Activated CD4-positive, alpha-beta T cell treated with anti-CD3 and anti-CD28 coated beads, Interleukin-2, amount 10 ng/mL, durations not matched to agents 24 days and 14 days (primary cell): ENCODE data around the gene CASR. TPM values are rescaled to one million over a fixed set of nuclear protein-coding genes. Genes with fewer than 3 reads are reported as not detected.

Experiments used
- DNase-seq: peaks from one replicate; pipeline ENCODE4 v3.0.0; 2022
- H3K27ac Mint-ChIP-seq: one replicate; pipeline ENCODE4 v1.8.0; 2022; ENCODE audit warnings: mild to moderate bottlenecking, mixed read lengths
- H3K27me3 Mint-ChIP-seq: one replicate; pipeline ENCODE4 v1.8.0; 2022; ENCODE audit warnings: mixed read lengths
- H3K36me3 Mint-ChIP-seq: one replicate; pipeline ENCODE4 v1.8.0; 2022; ENCODE audit warnings: low read depth, mild to moderate bottlenecking, mixed read lengths
- H3K4me1 Mint-ChIP-seq: one replicate; pipeline ENCODE4 v1.8.0; 2021; ENCODE audit warnings: mixed read lengths
- H3K4me3 Mint-ChIP-seq: one replicate; pipeline ENCODE4 v1.8.0; 2022; ENCODE audit warnings: mild to moderate bottlenecking, moderate library complexity, mixed read lengths
- H3K9me3 Mint-ChIP-seq: one replicate; pipeline ENCODE4 v1.8.0; 2021; ENCODE audit warnings: mixed read lengths
- intact Hi-C: fragments of 100-400 bp; cut with micrococcal nuclease; formaldehyde crosslinking; loops from one replicate; pipeline ENCODE4 v1.15.1; 2023
- total RNA-seq: library from RNA; stranded (reverse); gene quantifications from 2 replicates; pipeline ENCODE4 v1.2.3, GENCODE V29; 2022

The CASR gene
- total RNA-seq, 1 donor from 2014 or later: not detected

DNA sequence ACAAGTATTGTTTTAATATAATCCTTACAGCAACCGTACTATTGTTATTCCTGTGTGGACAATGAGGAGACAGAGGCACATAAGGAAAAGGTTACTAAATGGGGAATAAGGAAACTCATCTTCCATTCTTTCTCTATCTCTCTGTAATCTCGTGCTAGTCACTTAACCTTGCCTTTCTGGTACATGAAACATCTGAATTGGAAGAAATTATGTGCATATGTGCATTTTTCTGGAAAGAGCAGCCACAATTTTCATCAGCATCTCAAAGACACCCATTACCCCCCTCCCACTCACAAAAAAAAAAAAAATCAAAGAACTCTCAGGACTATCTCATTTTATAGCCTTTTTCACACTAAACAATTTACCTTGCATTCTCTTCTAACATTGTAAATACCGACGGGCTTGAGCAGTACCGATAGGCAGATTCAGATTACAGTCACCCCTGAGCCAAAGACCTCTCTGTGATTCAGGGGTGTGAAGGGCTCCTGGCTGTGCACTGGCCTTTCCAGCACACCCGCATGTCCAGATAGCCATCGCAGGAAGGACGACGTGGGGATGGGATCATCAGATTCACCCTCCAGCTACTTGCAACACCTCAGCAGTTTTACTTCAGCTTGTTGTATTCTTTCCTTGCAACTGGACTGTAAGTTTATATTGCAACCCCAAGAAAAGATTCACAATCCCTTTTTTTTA is 48.1 kb downstream of the CASR start:
- Mint-ChIP-seq H3K9me3 (no peaks in the 10 kb centered on the region), H3K4me3 (no peak overlapping the region), H3K36me3 (no peaks in the 10 kb centered on the region), H3K27ac (no peak overlapping the region), H3K27me3 (peaks cover 3% of the 10 kb centered on the region), H3K4me1 (peaks cover 16% of the 10 kb centered on the region)
- intact Hi-C loops: no loop called here
- DNase-seq: no peak

DNA sequence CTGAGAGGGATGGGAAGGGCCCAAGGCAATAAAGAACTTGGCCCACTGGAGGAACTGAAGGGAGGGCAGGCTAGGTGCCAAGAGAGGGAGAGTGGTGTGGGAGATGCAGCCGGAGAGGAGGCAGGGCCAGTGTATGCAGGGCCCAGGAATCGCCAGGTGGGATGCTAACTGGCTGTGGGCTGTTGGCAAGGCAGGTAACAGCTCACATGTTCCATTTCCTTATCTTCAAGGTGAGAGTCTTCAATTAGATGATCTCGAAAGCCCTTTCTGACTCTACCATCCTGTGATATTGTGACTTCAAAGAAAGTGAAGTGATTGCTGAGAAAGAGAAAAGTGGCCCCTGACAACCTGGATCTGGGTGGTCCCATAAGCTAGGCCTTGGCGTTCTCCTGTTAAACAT is 49.0 kb downstream of the CASR start:
- no peaks in the 10 kb centered on the region for H3K9me3 Mint-ChIP-seq

DNA sequence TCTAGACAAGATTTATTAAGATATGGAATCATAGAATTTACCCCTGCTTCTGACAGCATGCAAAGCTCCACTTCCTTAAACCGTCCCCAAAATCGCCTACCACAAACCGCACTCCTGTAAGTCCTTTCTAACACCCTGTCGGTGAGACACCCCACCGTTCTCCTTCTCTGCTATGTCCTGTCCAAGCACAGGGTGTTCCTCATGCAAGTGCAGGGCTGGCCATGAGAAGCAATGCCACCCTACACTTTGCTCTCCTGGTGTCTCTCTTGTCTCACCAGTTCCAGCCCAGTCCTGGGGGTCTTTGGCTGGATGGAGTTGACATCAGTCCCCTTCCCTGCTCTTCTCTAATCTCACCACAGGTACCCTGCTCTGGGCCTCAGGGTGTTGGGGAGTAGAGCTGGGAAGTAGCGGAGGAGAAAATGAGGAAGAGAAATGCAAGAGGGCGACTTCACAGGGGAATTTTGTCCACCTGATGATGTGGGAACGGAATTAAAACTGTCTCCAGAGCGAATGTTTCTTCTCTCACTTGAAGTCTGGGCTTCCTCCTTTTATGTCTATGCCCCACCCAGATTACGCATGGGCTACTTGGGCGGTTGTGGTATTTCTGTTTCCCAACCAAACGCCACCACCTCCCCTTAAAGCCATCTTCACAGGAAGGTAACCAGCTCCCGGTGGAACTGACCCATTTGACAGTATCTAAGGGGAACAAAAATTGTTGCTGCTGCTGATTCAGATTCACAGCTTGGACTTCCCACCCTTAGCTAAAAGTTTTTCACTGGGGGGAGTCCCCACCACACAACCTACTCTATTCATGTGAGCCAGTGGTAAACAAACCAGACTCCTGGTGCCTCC is 49.9 kb downstream of the CASR start:
- DNase-seq: no peak
- Mint-ChIP-seq H3K36me3 (no peaks in the 10 kb centered on the region), H3K9me3 (no peaks in the 10 kb centered on the region), H3K4me1 (peaks cover 16% of the 10 kb centered on the region), H3K27ac (no peak overlapping the region), H3K4me3 (peak overlapping the region; percentile 3), H3K27me3 (peaks cover 3% of the 10 kb centered on the region)
- intact Hi-C loops: no loop called here

More for the DNA sequence above, 49.0 kb downstream of the CASR start:
- H3K36me3 Mint-ChIP-seq: no peaks in the 10 kb centered on the region
- H3K27ac Mint-ChIP-seq: no peak overlapping the region
- peaks cover 3% of the 10 kb centered on the region for H3K27me3 Mint-ChIP-seq
- intact Hi-C loops: no loop called here
- H3K4me1 Mint-ChIP-seq: peaks cover 16% of the 10 kb centered on the region
- no peak overlapping the region for H3K4me3 Mint-ChIP-seq
- DNase-seq: no peak

DNA sequence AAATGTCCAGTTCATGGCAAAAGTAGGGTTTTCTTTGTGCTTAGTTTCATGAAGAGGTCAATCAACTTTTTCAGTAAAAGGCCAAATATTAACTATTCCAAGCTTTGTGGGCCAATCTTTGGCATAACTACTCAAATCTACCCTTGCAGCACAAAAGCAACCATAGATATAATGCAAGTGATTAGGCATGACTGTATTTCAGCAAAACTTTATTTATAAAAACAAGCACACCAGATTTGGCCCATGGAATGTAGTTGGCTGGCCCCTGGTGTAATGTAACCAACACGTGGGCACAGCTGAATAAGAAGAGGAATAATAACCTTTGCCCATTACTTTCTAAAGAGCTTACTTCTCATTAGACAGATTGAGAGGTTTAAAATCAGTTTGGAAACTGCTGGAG is 50.6 kb downstream of the CASR start:
- Mint-ChIP-seq H3K4me1 (peaks cover 16% of the 10 kb centered on the region), H3K4me3 (no peak overlapping the region), H3K36me3 (no peaks in the 10 kb centered on the region), H3K9me3 (no peaks in the 10 kb centered on the region), H3K27ac (no peak overlapping the region), H3K27me3 (peaks cover 3% of the 10 kb centered on the region)
- DNase-seq: no peak
- intact Hi-C loops: no loop called here

DNA sequence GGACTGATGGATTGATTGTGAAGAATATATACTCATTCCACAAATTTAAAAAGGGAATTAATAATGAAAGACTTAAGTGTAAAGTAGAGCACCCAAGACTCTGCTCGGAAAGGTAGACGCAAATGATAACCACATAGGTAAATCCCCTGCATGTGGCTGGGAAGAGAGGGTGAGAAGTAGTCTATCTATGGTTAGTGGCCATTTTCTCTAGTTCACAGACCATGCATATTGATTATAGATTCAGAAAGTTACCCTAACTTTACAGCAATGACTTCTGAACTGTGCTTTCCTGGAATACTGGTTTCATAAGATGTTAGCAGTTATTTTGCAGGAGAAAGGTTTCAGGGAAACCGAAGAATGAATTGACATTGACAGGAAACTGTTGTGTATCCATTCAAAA is 51.7 kb downstream of the CASR start:
- Mint-ChIP-seq H3K4me3 (no peak overlapping the region), H3K9me3 (peaks cover 4% of the 10 kb centered on the region), H3K27ac (no peak overlapping the region), H3K27me3 (peaks cover 5% of the 10 kb centered on the region), H3K36me3 (no peaks in the 10 kb centered on the region), H3K4me1 (peaks cover 16% of the 10 kb centered on the region)
- no peak for DNase-seq
- intact Hi-C loops: no loop called here

DNA sequence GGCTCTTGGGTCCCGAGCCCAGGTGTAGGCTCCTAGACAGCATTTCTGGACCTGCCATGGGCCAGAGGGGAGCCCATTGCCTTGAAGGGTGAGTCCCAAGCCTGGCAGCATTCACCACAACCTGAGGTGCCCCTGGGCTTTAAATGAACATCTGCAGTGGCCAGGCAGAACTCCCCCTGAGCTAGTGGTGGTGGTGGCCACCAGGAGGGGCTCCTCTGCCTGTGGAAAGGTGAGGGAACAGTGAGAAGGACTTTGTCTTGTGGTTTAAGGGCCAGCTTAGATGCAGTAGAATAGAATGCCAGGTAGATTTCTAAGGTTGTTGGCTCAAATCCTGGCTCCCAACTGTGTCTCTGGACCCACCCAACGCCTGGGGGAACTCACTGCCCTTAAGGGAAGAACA is 55.6 kb downstream of the CASR start:
- DNase-seq: no peak
- H3K27me3 Mint-ChIP-seq: peaks cover 37% of the 10 kb centered on the region
- intact Hi-C loops: no loop called here
- no peaks in the 10 kb centered on the region for H3K4me1 Mint-ChIP-seq
- H3K27ac Mint-ChIP-seq: no peak overlapping the region
- no peaks in the 10 kb centered on the region for H3K36me3 Mint-ChIP-seq
- peaks cover 12% of the 10 kb centered on the region for H3K9me3 Mint-ChIP-seq
- no peak overlapping the region for H3K4me3 Mint-ChIP-seq

DNA sequence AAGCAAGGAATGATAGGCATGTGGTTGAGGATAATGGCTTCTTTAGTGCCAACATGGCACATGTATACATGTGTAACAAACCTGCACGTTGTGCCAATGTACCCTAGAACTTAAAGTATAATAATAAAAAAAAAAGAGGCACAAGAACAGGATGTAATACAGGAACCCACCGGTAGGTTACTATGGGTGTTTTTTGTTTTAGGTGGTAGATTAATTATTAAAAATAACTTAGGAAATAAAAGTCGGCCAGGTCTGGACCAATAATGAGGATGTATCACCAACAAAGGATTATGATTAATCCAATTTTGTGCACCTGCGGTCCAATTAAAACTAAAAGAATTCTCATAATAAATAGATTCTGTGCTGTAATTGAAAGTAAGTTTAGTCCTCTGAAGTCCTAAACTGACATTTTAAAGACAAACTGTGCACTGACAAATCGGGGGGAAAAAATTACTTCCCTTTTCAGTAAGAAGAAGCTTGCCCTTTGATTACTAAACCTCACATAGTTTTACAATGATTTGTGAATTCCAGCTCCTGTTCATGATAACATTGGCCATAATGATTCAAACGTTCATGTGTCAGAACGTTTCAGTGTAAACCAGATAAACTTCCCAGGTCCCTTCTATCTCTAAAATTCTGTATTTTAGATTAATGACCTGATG is 62.2 kb downstream of the CASR start:
- Mint-ChIP-seq H3K4me3 (peak overlapping the region; percentile 66), H3K9me3 (peaks cover 7% of the 10 kb centered on the region), H3K36me3 (no peaks in the 10 kb centered on the region), H3K27me3 (peaks cover 38% of the 10 kb centered on the region), H3K4me1 (peaks cover 8% of the 10 kb centered on the region), H3K27ac (peak overlapping the region; percentile 13)
- intact Hi-C loops: no loop called here
- DNase-seq: no peak

DNA sequence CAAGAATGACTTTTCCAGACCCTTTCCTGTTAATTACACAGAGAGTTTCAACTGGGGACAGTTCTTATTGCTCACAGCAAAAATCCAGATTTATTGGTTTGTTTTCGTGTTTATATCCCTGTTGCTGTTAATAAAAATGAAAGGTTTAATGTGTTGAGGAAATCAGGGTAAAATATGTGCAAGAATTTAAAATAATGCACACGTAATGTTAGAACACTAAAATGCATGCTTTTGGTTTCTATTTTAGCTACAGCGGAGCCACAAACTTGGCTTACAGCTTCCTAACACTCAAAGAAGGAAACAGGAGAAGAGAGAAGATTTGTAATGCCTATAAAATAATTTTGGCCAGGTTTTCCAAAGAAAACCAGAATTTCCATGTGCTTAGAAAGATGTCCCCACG is 62.7 kb downstream of the CASR start:
- peak overlapping the region; percentile 66 for H3K4me3 Mint-ChIP-seq
- peaks cover 33% of the 10 kb centered on the region for H3K27me3 Mint-ChIP-seq
- H3K27ac Mint-ChIP-seq: peak overlapping the region; percentile 13
- intact Hi-C loops: no loop called here
- peaks cover 7% of the 10 kb centered on the region for H3K9me3 Mint-ChIP-seq
- H3K4me1 Mint-ChIP-seq: peaks cover 8% of the 10 kb centered on the region
- DNase-seq: no peak
- H3K36me3 Mint-ChIP-seq: no peaks in the 10 kb centered on the region

DNA sequence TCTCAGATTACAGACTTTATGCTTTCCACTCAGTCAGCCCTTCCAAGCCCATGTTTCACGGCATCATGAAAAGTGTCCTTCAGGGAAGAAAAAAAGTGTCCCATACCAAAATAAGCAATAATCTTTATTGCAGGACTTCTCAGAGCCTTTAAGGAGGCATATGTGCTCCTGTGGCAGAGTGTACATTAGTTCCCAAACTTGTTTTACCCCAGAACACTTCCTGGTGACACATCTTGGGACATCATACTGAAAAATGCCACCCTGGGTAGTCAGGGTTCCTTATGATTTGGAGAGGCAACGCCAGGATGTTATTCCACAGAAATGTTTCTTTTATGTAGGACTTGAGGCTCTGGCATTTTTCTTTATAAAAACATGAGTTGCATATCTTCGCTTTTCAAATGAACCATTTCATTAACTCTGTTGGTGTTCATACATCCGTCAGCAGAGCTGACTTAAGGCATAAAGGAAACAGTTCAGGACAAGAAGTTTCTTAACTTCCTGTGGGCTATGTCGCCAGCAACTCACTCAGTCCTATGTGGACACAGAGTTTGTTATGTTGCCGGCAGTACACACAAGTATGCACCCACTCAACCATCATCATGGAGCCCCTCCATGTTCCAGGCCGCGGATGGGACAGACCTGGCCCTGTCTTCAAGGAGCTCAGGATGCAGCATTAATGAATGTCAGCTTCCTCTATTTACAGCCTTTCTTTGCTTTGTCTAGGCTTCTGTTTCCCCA is 63.8 kb downstream of the CASR start:
- Mint-ChIP-seq H3K27me3 (peaks cover 23% of the 10 kb centered on the region), H3K4me3 (no peak overlapping the region), H3K36me3 (no peaks in the 10 kb centered on the region), H3K9me3 (peaks cover 4% of the 10 kb centered on the region), H3K27ac (no peak overlapping the region), H3K4me1 (peaks cover 8% of the 10 kb centered on the region)
- intact Hi-C loops: no loop called here
- DNase-seq: no peak

DNA sequence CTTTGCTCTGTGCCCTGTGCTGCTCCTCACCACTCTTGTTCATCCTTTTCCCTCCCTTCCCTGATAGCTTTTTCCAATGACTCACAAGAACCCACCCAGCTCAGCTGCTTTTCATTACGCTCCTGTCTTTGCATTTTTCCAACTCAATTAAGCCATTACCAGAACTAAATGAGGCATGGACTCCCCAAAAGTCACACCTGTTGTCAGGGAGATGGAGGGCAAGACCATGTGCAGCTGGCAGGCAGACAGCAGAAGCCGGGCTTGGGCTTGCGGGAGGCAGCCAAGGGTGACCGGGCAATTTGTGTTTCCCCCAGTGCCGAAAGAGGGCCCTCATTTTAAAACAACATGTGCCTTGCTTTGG is 64.3 kb downstream of the CASR start:
- intact Hi-C loops: no loop called here
- Mint-ChIP-seq H3K9me3 (peaks cover 2% of the 10 kb centered on the region), H3K27ac (no peak overlapping the region), H3K27me3 (peaks cover 19% of the 10 kb centered on the region), H3K4me3 (no peak overlapping the region), H3K36me3 (no peaks in the 10 kb centered on the region), H3K4me1 (peaks cover 8% of the 10 kb centered on the region)
- no peak for DNase-seq

DNA sequence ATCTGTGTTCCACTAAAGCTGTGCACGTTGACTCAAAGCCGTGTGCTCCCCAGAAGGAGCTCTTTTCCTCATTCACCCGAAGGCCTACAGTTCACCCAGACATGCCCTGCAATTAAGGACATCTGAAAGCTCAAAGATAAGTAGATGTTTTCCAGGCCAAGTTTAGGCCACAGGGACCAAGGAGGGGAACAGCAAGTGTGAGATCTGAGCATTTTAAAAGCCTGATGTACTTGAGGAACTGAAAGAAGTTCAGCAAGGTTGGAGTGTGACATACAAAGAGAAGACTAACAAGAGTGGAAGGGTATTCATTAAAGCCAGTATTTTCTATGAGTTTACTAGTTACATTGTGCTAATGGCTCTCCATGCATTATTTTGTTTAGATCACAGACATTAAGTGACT is 68.0 kb downstream of the CASR start:
- Mint-ChIP-seq H3K9me3 (no peaks in the 10 kb centered on the region), H3K36me3 (no peaks in the 10 kb centered on the region), H3K27ac (no peak overlapping the region), H3K4me1 (peaks cover 14% of the 10 kb centered on the region), H3K4me3 (no peak overlapping the region), H3K27me3 (peaks cover 7% of the 10 kb centered on the region)
- no peak for DNase-seq
- intact Hi-C loops: loop anchor here (10.0 kb wide), 1 partner anchor 417 kb away; the partner anchor contains the start of genes EAF2 and IQCB1

DNA sequence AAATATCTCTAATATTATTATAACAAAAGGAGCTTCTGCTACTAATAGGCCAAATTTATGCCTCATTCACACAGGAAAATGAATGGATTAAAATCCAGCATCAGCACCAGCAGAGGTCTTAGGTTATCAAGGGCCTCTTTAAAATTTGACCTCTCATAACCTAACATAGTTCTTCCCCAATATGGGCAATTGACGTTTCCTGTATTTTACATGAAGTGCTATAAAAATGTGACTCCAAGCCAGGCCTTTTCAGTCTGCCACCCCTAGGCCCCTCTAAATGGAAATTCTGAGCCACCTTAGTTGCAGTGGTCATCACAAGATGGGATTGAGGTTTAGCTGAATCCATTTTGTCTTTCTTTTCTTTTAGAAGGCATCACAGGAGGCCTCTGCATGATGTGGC is 70.1 kb downstream of the CASR start:
- intact Hi-C loops: loop anchor here (10.0 kb wide), 1 partner anchor 419 kb away; the partner anchor contains the start of genes EAF2 and IQCB1
- Mint-ChIP-seq H3K4me1 (peaks cover 15% of the 10 kb centered on the region), H3K27ac (no peak overlapping the region), H3K4me3 (no peak overlapping the region), H3K9me3 (no peaks in the 10 kb centered on the region), H3K36me3 (no peaks in the 10 kb centered on the region), H3K27me3 (peaks cover 7% of the 10 kb centered on the region)
- DNase-seq: no peak

DNA sequence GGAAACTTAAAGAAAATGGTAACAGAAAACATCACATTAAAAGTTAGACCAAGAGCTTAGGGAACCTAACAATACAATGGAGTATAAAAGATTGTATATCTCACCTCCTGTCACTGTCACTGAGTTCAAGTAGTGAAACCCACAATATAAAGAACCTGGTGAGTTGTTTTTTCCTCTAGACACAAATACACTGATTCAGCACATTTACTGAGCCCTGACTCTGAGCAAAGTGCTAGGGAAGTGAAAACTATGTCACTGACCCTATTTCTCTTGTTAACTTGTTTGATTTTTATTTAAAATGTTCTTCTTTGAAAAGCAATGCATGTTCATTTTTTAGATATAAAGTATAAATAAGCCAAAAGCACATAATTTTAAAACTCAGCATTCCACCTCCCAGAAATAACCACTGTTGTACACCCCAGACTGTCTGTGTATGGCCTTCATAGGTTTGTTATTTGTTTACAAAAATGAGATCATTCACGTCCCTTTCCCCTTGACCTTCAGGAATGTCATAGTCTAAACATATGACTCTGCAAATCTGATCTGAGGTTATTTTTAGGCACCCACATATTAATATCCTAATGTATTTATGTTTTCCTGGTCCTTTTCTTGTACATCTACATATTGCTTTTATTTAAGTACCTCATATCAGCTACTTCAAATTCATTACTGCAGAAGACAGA is 72.4 kb downstream of the CASR start:
- H3K4me1 Mint-ChIP-seq: peaks cover 17% of the 10 kb centered on the region
- no peak overlapping the region for H3K27ac Mint-ChIP-seq
- H3K4me3 Mint-ChIP-seq: no peak overlapping the region
- H3K27me3 Mint-ChIP-seq: peaks cover 6% of the 10 kb centered on the region
- no peaks in the 10 kb centered on the region for H3K9me3 Mint-ChIP-seq
- no peaks in the 10 kb centered on the region for H3K36me3 Mint-ChIP-seq
- intact Hi-C loops: loop anchor here (5.0 to 10.0 kb wide), 3 partner anchors 111 to 421 kb away; partner anchors contain the start of genes EAF2 and IQCB1
- DNase-seq: no peak
